PFSK-1 (cell line): ENCODE data around the gene ELMO1.

ENCODE experiments used
- FOXP2 ChIP-seq: optimal IDR thresholded peaks from 2 replicates; pipeline ENCODE3; 2011; ENCODE audit warnings: borderline replicate concordance, control low read depth, inconsistent platforms; ENCODE audit not compliant: insufficient read depth; ENCODE audit errors: extremely low read length, extremely low read depth
- POLR2AphosphoS5 ChIP-seq: IDR thresholded peaks from 2 replicates; pipeline ENCODE4 v1.6.1; 2012; ENCODE audit warnings: low read depth, mild to moderate bottlenecking, control low read depth, low read length, moderate library complexity
- SIN3A ChIP-seq: IDR thresholded peaks from 2 replicates; pipeline ENCODE4 v1.6.1; 2012; ENCODE audit warnings: mild to moderate bottlenecking, low read length, moderate library complexity, borderline replicate concordance; ENCODE audit not compliant: insufficient read depth
- TAF1 ChIP-seq: IDR thresholded peaks from 2 replicates; pipeline ENCODE4 v1.6.1; 2012; ENCODE audit warnings: low read length, control low read depth, borderline replicate concordance; ENCODE audit not compliant: insufficient read depth
- TF ChIP-seq, protein P1 (sequence below), 2 experiments: IDR thresholded peaks; 2 replicates each; pipeline versions ENCODE4 v1.6.1 to v1.8.0; 2011 to 2012; ENCODE audit warnings: low read depth in 2 of 2, low read length in 2 of 2, control low read depth in 1 of 2, inconsistent platforms in 1 of 2, mild to moderate bottlenecking in 1 of 2, moderate library complexity in 1 of 2; ENCODE audit not compliant: insufficient read depth in 1 of 2

DNA sequence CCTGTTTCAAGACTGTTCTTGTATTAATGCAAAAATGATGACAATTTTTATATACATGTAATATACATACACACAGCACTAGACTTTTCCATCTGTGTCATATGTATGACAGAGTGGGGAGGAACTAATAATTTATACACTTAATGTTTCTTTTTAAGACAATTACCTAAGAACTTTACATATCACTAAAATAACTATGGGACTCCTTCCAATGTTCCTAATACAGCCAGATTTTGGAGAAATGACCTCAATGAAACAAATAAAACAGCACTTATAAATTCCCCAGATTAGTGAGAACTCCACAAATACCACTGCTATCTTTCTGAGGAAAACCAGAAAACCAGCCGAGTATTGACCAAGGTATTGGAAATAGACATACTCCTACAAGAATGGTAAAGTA lies 199.4 kb downstream of the ELMO1 start:
- TF ChIP-seq TAF1 (no peak), POLR2AphosphoS5 (no peak), SIN3A (no peak), FOXP2 (no peak)
- TF ChIP-seq, protein P1, sequence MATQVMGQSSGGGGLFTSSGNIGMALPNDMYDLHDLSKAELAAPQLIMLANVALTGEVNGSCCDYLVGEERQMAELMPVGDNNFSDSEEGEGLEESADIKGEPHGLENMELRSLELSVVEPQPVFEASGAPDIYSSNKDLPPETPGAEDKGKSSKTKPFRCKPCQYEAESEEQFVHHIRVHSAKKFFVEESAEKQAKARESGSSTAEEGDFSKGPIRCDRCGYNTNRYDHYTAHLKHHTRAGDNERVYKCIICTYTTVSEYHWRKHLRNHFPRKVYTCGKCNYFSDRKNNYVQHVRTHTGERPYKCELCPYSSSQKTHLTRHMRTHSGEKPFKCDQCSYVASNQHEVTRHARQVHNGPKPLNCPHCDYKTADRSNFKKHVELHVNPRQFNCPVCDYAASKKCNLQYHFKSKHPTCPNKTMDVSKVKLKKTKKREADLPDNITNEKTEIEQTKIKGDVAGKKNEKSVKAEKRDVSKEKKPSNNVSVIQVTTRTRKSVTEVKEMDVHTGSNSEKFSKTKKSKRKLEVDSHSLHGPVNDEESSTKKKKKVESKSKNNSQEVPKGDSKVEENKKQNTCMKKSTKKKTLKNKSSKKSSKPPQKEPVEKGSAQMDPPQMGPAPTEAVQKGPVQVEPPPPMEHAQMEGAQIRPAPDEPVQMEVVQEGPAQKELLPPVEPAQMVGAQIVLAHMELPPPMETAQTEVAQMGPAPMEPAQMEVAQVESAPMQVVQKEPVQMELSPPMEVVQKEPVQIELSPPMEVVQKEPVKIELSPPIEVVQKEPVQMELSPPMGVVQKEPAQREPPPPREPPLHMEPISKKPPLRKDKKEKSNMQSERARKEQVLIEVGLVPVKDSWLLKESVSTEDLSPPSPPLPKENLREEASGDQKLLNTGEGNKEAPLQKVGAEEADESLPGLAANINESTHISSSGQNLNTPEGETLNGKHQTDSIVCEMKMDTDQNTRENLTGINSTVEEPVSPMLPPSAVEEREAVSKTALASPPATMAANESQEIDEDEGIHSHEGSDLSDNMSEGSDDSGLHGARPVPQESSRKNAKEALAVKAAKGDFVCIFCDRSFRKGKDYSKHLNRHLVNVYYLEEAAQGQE (IDR thresholded peaks at IDR 0.05; ENCODE audit: insufficient read depth in 1 of 2, low read depth in 2 of 2, low read length in 2 of 2) = no peak
